Caco-2 (cell line): ENCODE data around the gene ALPP. TPM values are rescaled to one million over a fixed set of nuclear protein-coding genes. Genes with fewer than 3 reads are reported as not detected.

Source experiments
- BruUV-seq: library from RNA; stranded (reverse); fragments of 400-500 nt; replicated peaks from 2 replicates; lab custom pipeline; 2021; lab: Mats Ljungman, UMichigan
- CTCF ChIA-PET: fragments of 300-600 bp; sonication (Branson Sonifier 250); formaldehyde crosslinking; loops from one replicate; lab custom pipeline; 2022; ENCODE audit warnings: antibody characterized with exemption; lab: Charles Lee
- POLR2A ChIA-PET: fragments of 300-600 bp; sonication (Branson Sonifier 250); formaldehyde crosslinking; loops from one replicate; lab custom pipeline; 2022; ENCODE audit warnings: antibody characterized with exemption; lab: Charles Lee
- DNase-seq, 2 experiments: peaks; one replicate each; pipeline versions ENCODE4 v3.0.0 to v3.0.0-alpha.2; 2020 to 2022
- H3K27me3 ChIP-seq: replicated peaks from 2 replicates; pipeline ENCODE4 v1.6.0; 2011; ENCODE audit warnings: low read length; ENCODE audit not compliant: control insufficient read depth, insufficient read depth
- H3K36me3 ChIP-seq: 2 replicates; pipeline ENCODE4 v1.5.1; 2011; ENCODE audit warnings: low read length; ENCODE audit not compliant: control insufficient read depth, insufficient read depth
- H3K4me1 ChIP-seq: fragments of 250-450 bp; sonication (Bioruptor Pico); 2 replicates; pipeline ENCODE4 v1.5.1; 2020; ENCODE audit warnings: mild to moderate bottlenecking
- H3K4me3 ChIP-seq: 2 replicates; pipeline ENCODE4 v1.5.1; 2011; ENCODE audit warnings: low read depth, mild to moderate bottlenecking, control low read depth, low read length
- H3K9me3 ChIP-seq: fragments of 250-450 bp; sonication (Bioruptor Pico); 2 replicates; pipeline ENCODE4 v1.5.1; 2020; ENCODE audit warnings: mild to moderate bottlenecking, moderate library complexity
- H3K27ac Mint-ChIP-seq: one replicate; pipeline ENCODE4 v1.8.0; 2022; ENCODE audit warnings: mixed read lengths; ENCODE audit not compliant: unreplicated experiment
- H3K27me3 Mint-ChIP-seq: one replicate; pipeline ENCODE4 v1.8.0; 2022; ENCODE audit warnings: mixed read lengths; ENCODE audit not compliant: insufficient read depth, unreplicated experiment
- H3K36me3 Mint-ChIP-seq: one replicate; pipeline ENCODE4 v1.8.0; 2022; ENCODE audit warnings: mild to moderate bottlenecking, mixed read lengths; ENCODE audit not compliant: insufficient read depth, unreplicated experiment
- H3K4me1 Mint-ChIP-seq: one replicate; pipeline ENCODE4 v1.8.0; 2022; ENCODE audit warnings: low read depth, mixed read lengths; ENCODE audit not compliant: unreplicated experiment
- H3K4me3 Mint-ChIP-seq: one replicate; pipeline ENCODE4 v1.8.0; 2022; ENCODE audit warnings: mild to moderate bottlenecking, moderate library complexity, mixed read lengths; ENCODE audit not compliant: unreplicated experiment
- H3K9me3 Mint-ChIP-seq: one replicate; pipeline ENCODE4 v1.8.0; 2022; ENCODE audit warnings: mixed read lengths; ENCODE audit not compliant: unreplicated experiment
- CTCF ChIP-seq, 2 experiments: fragments of 200-600 bp in 1 of 2; IDR thresholded peaks; 1 replicate in 1 of 2; 2 replicates in 1 of 2; pipeline versions ENCODE4 v1.5.1 to v1.8.0; 2011 to 2022; ENCODE audit warnings: antibody characterized with exemption in 1 of 2, control low read depth in 1 of 2, inconsistent platforms in 1 of 2, low read depth in 1 of 2, low read length in 1 of 2, mild to moderate bottlenecking in 1 of 2, moderate library complexity in 1 of 2; ENCODE audit not compliant: insufficient read depth in 1 of 2, severe bottlenecking in 1 of 2, unreplicated experiment in 1 of 2
- intact Hi-C: fragments of 100-400 bp; cut with micrococcal nuclease; formaldehyde crosslinking; loops from one replicate; pipeline ENCODE4 v1.10.0; 2022; ENCODE audit not compliant: unreplicated experiment
- total RNA-seq: library from RNA; stranded (reverse); gene quantifications from 2 replicates; pipeline ENCODE4 v1.2.3, GENCODE V29; 2022

Gene ALPP
- total RNA-seq, 1 experiment from 2014 or later, result 4.9 TPM

- H3K27me3 ChIP-seq, result no peaks in the 10 kb centered on the region
- H3K4me3 ChIP-seq, result no peak overlapping the region
- H3K4me1 ChIP-seq, result peaks cover 16% of the 10 kb centered on the region
- peak; percentile 77 to 90 for DNase-seq
- H3K4me1 Mint-ChIP-seq, result peaks cover 20% of the 10 kb centered on the region
- peaks cover 11% of the 10 kb centered on the region for H3K36me3 Mint-ChIP-seq
- no peaks in the 10 kb centered on the region for H3K36me3 ChIP-seq
- peak overlapping the region; percentile 89 for H3K27ac Mint-ChIP-seq
- ChIA-PET CTCF (interaction anchor here (0.6 to 1.2 kb wide), 3 partner anchors 20 to 54 kb away, joined by 3 to 7 read pairs (median 3); no protein-coding TSS in a partner anchor), POLR2A (interaction anchor here (0.5 kb wide), 1 partner anchor 49 kb away, joined by 3 read pairs; no protein-coding TSS in a partner anchor)
- no peaks in the 10 kb centered on the region for H3K9me3 Mint-ChIP-seq
- no TSS peak for BruUV-seq
- TF ChIP-seq CTCF (IDR thresholded peaks at IDR 0.05; ENCODE audit: insufficient read depth in 1 of 2, low read depth in 1 of 2, low read length in 1 of 2, severe bottlenecking in 1 of 2, unreplicated experiment in 1 of 2), result no peak
- intact Hi-C loops, result loop anchor here (1.0 to 5.0 kb wide), 2 partner anchors 36 to 54 kb away; no protein-coding TSS in a partner anchor
- H3K4me3 Mint-ChIP-seq, result peak overlapping the region; percentile 72
- H3K27me3 Mint-ChIP-seq, result no peaks in the 10 kb centered on the region
- H3K9me3 ChIP-seq, result no peaks in the 10 kb centered on the region
Measured at GRCh38 chr2:232385660-232386489, 7.3 kb downstream of the ALPP start.

- DNase-seq, result peak; percentile 7 to 49
- peak overlapping the region; percentile 15; the same call in 1 of the 2 replicates for H3K4me3 ChIP-seq
- Mint-ChIP-seq H3K4me1 (peaks cover 20% of the 10 kb centered on the region), H3K27ac (peak overlapping the region; percentile 89), H3K36me3 (peaks cover 11% of the 10 kb centered on the region), H3K4me3 (peak overlapping the region; percentile 72), H3K27me3 (no peaks in the 10 kb centered on the region), H3K9me3 (no peaks in the 10 kb centered on the region)
- no peaks in the 10 kb centered on the region for H3K27me3 ChIP-seq
- intact Hi-C loops, result loop anchor here (5.0 kb wide), 1 partner anchor 36 kb away; no protein-coding TSS in a partner anchor
- BruUV-seq, result no TSS peak
- no peak for TF ChIP-seq CTCF (IDR thresholded peaks at IDR 0.05; ENCODE audit: insufficient read depth in 1 of 2, low read depth in 1 of 2, low read length in 1 of 2, severe bottlenecking in 1 of 2, unreplicated experiment in 1 of 2)
- ChIA-PET CTCF (interaction anchor here (0.6 to 1.2 kb wide), 2 partner anchors 46 to 53 kb away, joined by 3 to 7 read pairs; no protein-coding TSS in a partner anchor), POLR2A (interaction anchor here (0.5 kb wide), 1 partner anchor 49 kb away, joined by 3 read pairs; no protein-coding TSS in a partner anchor)
- H3K9me3 ChIP-seq, result no peaks in the 10 kb centered on the region
- H3K4me1 ChIP-seq, result peaks cover 16% of the 10 kb centered on the region
- H3K36me3 ChIP-seq, result no peaks in the 10 kb centered on the region
Measured at GRCh38 chr2:232386490-232386739, 7.9 kb downstream of the ALPP start.

GRCh38 chr2:232386740-232387450, 8.3 kb downstream of the ALPP start:
- POLR2A ChIA-PET, result no interaction called here

More at GRCh38 chr2:232386740-232387450, 8.3 kb downstream of the ALPP start:
- H3K27me3 ChIP-seq, result no peaks in the 10 kb centered on the region
- H3K36me3 Mint-ChIP-seq, result peaks cover 11% of the 10 kb centered on the region
- H3K4me3 Mint-ChIP-seq, result peak overlapping the region; percentile 72
- no TSS peak for BruUV-seq
- peaks cover 16% of the 10 kb centered on the region for H3K4me1 ChIP-seq
- peak overlapping the region; percentile 89 for H3K27ac Mint-ChIP-seq
- intact Hi-C loops, result loop anchor here (5.0 kb wide), 1 partner anchor 35 kb away; no protein-coding TSS in a partner anchor
- peaks cover 20% of the 10 kb centered on the region for H3K4me1 Mint-ChIP-seq
- H3K4me3 ChIP-seq, result no peak overlapping the region; the same call in 1 of the 2 replicates
- no peak for TF ChIP-seq CTCF (IDR thresholded peaks at IDR 0.05; ENCODE audit: insufficient read depth in 1 of 2, low read depth in 1 of 2, low read length in 1 of 2, severe bottlenecking in 1 of 2, unreplicated experiment in 1 of 2)
- no peaks in the 10 kb centered on the region for H3K9me3 ChIP-seq
- CTCF ChIA-PET, result interaction anchor here (1.2 kb wide), 1 partner anchor 53 kb away, joined by 7 read pairs; no protein-coding TSS in a partner anchor
- peak in 1 of 2 experiments; percentile 19 for DNase-seq
- H3K9me3 Mint-ChIP-seq, result no peaks in the 10 kb centered on the region
- H3K36me3 ChIP-seq, result no peaks in the 10 kb centered on the region
- H3K27me3 Mint-ChIP-seq, result no peaks in the 10 kb centered on the region
